SU-DHL-6 (cell line): ENCODE measurements around the gene CUX1.

Source experiments
- H2AFZ ChIP-seq: fragments of 200-600 bp; sonication (generic); 2 replicates; pipeline ENCODE4 v1.6.1; 2014; ENCODE audit warnings: low read depth, mild to moderate bottlenecking, moderate library complexity, mixed read lengths, antibody characterized with exemption, low read length; ENCODE audit not compliant: severe bottlenecking
- H3F3A ChIP-seq: fragments of 200-600 bp; shearing (Covaris generic); 2 replicates; pipeline ENCODE4 v1.6.0; 2016; ENCODE audit warnings: antibody characterized with exemption, mild to moderate bottlenecking; ENCODE audit not compliant: insufficient read depth
- H3K27ac ChIP-seq: fragments of 200-600 bp; sonication (generic); 2 replicates; pipeline ENCODE4 v1.5.1; 2016; ENCODE audit warnings: low read depth, mild to moderate bottlenecking, low read length, moderate library complexity, mixed read lengths
- H3K27me3 ChIP-seq: fragments of 200-600 bp; sonication (generic), shearing (Covaris generic); 2 replicates; pipeline ENCODE4 v1.6.0; 2014; ENCODE audit warnings: mild to moderate bottlenecking, low read length
- H3K36me3 ChIP-seq: fragments of 200-600 bp; sonication (generic); 2 replicates; pipeline ENCODE4 v1.6.1; 2014; ENCODE audit warnings: mild to moderate bottlenecking, low read length, mixed read lengths
- H3K4me2 ChIP-seq: fragments of 300-600, 200-600 bp; shearing (Covaris generic), sonication (generic); 2 replicates; pipeline ENCODE4 v1.6.0; 2014; ENCODE audit warnings: low read length, low read depth, mild to moderate bottlenecking; ENCODE audit not compliant: poor library complexity, severe bottlenecking
- H3K4me3 ChIP-seq: fragments of 200-600 bp; sonication (generic); 2 replicates; pipeline ENCODE4 v1.5.1; 2014; ENCODE audit warnings: antibody characterized with exemption, low read length, mild to moderate bottlenecking, mixed read lengths; ENCODE audit not compliant: insufficient read depth, poor library complexity, severe bottlenecking
- H3K79me2 ChIP-seq: fragments of 200-600 bp; sonication (generic); 2 replicates; pipeline ENCODE4 v1.6.1; 2014; ENCODE audit warnings: mild to moderate bottlenecking, low read length, moderate library complexity; ENCODE audit not compliant: insufficient read depth
- H3K9ac ChIP-seq: fragments of 200-600 bp; sonication (generic); 2 replicates; pipeline ENCODE4 v1.7.0; 2014; ENCODE audit warnings: mild to moderate bottlenecking, low read length
- H3K9me2 ChIP-seq: fragments of 200-600 bp; sonication (generic); replicated peaks from 2 replicates; pipeline ENCODE4 v1.6.1; 2014; ENCODE audit warnings: low read length; ENCODE audit not compliant: insufficient read depth
- H3K9me3 ChIP-seq: fragments of 200-600 bp; sonication (generic); 2 replicates; pipeline ENCODE4 v1.6.1; 2014; ENCODE audit warnings: low read length, mixed read lengths; ENCODE audit not compliant: insufficient read depth
- H4K20me1 ChIP-seq: fragments of 200-600 bp; sonication (generic); 2 replicates; pipeline ENCODE4 v1.6.1; 2014; ENCODE audit warnings: low read depth, mild to moderate bottlenecking, antibody characterized with exemption, low read length, moderate library complexity, mixed read lengths
- EZH2phosphoT487 ChIP-seq: fragments of 200-600 bp; sonication (generic), shearing (Covaris generic); conservative IDR thresholded peaks from 2 replicates; pipeline ENCODE4 v1.6.1; 2018; ENCODE audit warnings: mild to moderate bottlenecking, antibody characterized with exemption, low read length, moderate library complexity, mixed read lengths
- TF ChIP-seq, protein P1 (sequence below): fragments of 200-600 bp; sonication (generic); IDR thresholded peaks from one replicate; pipeline ENCODE4 v1.5.1; 2017; ENCODE audit warnings: antibody characterized with exemption, mild to moderate bottlenecking, low read length, moderate library complexity; ENCODE audit not compliant: insufficient read depth, poor library complexity, severe bottlenecking

CUX1 gene

DNA sequence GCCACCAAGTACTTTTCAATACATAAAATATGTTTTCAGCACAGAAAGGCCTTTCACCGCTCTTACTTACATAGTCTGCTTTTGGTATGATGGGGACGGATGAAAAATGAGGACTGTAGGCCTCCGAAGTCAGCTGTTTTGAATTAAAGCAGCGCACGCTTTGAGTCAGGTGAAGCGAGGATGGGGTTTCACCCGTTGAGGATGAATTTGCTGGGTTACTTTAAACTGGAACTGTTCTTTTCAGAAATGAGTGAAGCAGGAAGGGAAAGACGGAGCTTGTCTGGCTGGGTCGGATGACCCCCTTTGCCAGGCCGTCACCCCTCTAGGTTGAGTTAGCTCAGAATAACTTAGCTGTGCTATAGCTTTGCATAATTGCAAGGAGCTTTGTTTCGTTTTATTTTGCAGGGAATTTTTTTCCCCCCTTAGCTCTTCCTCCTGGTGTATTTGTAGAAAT is 40.0 kb downstream of the CUX1 start:
- H4K20me1 ChIP-seq = no peaks in the 10 kb centered on the region
- H3K27me3 ChIP-seq = no peaks in the 10 kb centered on the region
- peak overlapping the region; percentile 77 for H3K9ac ChIP-seq
- no peak for TF ChIP-seq EZH2phosphoT487
- no peaks in the 10 kb centered on the region for H3K36me3 ChIP-seq
- H3K9me2 ChIP-seq = no peaks in the 10 kb centered on the region
- H3F3A ChIP-seq = peaks cover 97% of the 10 kb centered on the region
- H3K9me3 ChIP-seq = no peaks in the 10 kb centered on the region
- H3K4me2 ChIP-seq = peak overlapping the region; percentile 90
- H3K27ac ChIP-seq = peak overlapping the region; percentile 97
- peak overlapping the region; percentile 40 for H3K4me3 ChIP-seq
- H3K79me2 ChIP-seq = peaks cover 83% of the 10 kb centered on the region
- no peak overlapping the region for H2AFZ ChIP-seq

DNA sequence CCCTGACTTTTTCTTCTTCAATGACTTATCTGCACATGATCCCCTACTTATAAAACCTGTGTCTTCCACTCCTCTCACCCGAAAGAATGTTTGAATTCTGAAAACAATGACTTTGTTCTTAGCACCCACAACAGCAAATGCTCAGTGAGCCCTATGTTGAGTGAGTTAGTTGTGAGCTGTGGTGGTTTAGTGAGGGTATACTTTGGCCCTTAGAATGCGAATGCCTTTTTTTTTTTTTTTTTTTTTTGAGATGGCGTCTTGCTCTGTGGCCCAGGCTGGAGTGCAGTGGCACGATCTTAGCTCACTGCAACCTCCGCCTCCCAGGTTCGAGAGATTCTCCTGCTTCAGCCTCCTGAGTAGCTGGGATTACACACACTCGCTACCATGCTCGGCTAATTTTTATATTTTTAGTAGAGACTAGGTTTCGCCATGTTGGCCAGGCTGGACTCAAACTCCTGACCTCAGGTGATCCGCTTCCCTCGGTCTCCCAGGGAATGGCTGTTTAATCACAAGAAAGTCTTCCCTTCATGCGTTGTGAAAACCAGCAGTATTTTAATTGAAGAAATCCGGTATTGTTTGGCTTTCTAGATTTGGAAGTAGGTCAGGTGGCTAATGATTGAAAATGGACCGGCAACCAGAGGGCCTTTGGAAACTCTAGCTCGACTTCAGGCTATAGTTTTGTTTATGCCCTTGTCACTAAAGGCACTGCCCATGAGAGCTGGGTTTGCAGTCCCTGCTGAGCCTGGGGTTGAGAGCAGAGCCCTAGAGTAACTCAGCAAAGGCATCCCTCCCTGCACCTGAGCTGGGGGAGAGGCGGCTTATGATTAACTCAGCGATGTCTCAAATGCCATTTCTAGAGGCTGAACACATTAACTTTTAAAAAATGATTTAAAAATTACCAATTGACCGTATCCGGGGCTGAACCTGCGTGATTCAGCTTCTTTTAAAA is 41.3 kb downstream of the CUX1 start:
- Histone ChIP-seq H3K27ac (peak overlapping the region; percentile 97), H3K9me3 (no peaks in the 10 kb centered on the region), H3K27me3 (no peaks in the 10 kb centered on the region), H3K4me3 (peak overlapping the region; percentile 40), H3K4me2 (peak overlapping the region; percentile 90), H2AFZ (no peak overlapping the region), H3F3A (peaks cover 97% of the 10 kb centered on the region), H3K79me2 (peaks cover 83% of the 10 kb centered on the region), H3K36me3 (no peaks in the 10 kb centered on the region), H3K9ac (peak overlapping the region; percentile 77), H4K20me1 (no peaks in the 10 kb centered on the region), H3K9me2 (no peaks in the 10 kb centered on the region)
- TF ChIP-seq, protein P1, sequence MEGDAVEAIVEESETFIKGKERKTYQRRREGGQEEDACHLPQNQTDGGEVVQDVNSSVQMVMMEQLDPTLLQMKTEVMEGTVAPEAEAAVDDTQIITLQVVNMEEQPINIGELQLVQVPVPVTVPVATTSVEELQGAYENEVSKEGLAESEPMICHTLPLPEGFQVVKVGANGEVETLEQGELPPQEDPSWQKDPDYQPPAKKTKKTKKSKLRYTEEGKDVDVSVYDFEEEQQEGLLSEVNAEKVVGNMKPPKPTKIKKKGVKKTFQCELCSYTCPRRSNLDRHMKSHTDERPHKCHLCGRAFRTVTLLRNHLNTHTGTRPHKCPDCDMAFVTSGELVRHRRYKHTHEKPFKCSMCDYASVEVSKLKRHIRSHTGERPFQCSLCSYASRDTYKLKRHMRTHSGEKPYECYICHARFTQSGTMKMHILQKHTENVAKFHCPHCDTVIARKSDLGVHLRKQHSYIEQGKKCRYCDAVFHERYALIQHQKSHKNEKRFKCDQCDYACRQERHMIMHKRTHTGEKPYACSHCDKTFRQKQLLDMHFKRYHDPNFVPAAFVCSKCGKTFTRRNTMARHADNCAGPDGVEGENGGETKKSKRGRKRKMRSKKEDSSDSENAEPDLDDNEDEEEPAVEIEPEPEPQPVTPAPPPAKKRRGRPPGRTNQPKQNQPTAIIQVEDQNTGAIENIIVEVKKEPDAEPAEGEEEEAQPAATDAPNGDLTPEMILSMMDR = no peak
- TF ChIP-seq EZH2phosphoT487 = no peak

DNA sequence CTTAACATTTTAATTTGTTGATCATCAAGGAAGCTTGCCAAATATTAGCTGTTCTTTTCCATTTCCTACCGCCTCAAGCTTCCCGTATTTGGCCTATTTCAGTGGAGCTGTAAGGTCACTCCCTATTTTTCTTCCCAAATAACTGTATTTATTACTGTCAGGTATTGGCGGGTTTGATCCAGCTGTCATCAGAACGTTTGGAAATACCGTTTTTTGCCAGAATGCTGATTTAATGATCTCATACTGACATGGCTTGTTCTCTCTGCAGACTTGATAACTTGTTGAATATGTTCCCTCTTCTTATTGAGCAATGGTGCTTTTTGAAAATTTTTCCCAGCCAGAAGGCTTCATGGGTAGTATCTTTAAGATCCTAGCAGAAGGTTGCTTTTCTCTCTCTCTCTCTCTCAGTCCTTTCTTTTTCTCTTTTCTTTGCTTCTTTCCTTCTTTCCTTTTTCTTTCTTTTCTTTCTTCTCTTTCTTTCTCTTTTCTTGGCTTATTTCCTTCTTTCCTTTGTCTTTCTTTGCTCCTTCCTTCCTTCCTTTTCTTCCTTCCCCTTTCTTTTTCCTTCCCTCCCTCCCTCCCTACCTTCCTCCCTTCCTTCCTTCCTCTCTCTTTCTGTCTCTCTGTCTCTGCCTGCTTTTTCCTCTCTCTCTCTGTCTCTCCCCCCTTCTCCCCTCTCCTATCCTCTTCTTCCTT is 42.1 kb downstream of the CUX1 start:
- peak overlapping the region; percentile 97 for H3K27ac ChIP-seq

More for the DNA sequence above, 42.1 kb downstream of the CUX1 start:
- Histone ChIP-seq H3K27me3 (no peaks in the 10 kb centered on the region), H3K79me2 (peaks cover 81% of the 10 kb centered on the region), H3F3A (peaks cover 97% of the 10 kb centered on the region), H3K4me3 (peak overlapping the region; percentile 28), H3K9me2 (no peaks in the 10 kb centered on the region), H4K20me1 (no peaks in the 10 kb centered on the region), H3K36me3 (no peaks in the 10 kb centered on the region), H3K4me2 (peak overlapping the region; percentile 90), H3K9ac (peak overlapping the region; percentile 77), H3K9me3 (no peaks in the 10 kb centered on the region), H2AFZ (no peak overlapping the region)
- TF ChIP-seq, protein P1 = no peak
- TF ChIP-seq EZH2phosphoT487 = no peak
